Keratinocyte (primary cell): ENCODE results near the gene NOTCH1. TPM values are rescaled to one million over a fixed set of nuclear protein-coding genes. Genes with fewer than 3 reads are reported as not detected.

Source experiments
- DNase-seq: peaks from one replicate; pipeline ENCODE4 v3.0.0-alpha.2; 2011; ENCODE audit warnings: low read depth, missing footprints, low spot score
- FAIRE-seq: peaks from 2 replicates; lab custom pipeline; 2011; peaks lifted over from hg19 to GRCh38; lab: Jason Lieb, UNC
- H2AFZ ChIP-seq: 2 replicates; pipeline ENCODE4 v1.6.0; 2012; ENCODE audit warnings: low read length, control low read depth, inconsistent platforms; ENCODE audit not compliant: control insufficient read depth
- H3K27ac ChIP-seq: 2 replicates; pipeline ENCODE4 v1.5.1; 2011; ENCODE audit warnings: low read length; ENCODE audit not compliant: control insufficient read depth, insufficient read depth
- H3K27me3 ChIP-seq: 3 replicates; pipeline ENCODE4 v1.6.0; 2011; ENCODE audit warnings: low read length; ENCODE audit not compliant: control insufficient read depth, insufficient read depth; ENCODE audit errors: extremely low read depth
- H3K36me3 ChIP-seq, 2 experiments: 2 replicates in 1 of 2; 3 replicates in 1 of 2; pipeline ENCODE4 v1.5.1; 2011; ENCODE audit warnings: low read length in 2 of 2, mild to moderate bottlenecking in 1 of 2; ENCODE audit not compliant: control insufficient read depth in 2 of 2, insufficient read depth in 2 of 2; ENCODE audit errors: extremely low read depth in 1 of 2
- H3K4me1 ChIP-seq: 3 replicates; pipeline ENCODE4 v1.5.1; 2011; ENCODE audit warnings: low read length; ENCODE audit not compliant: control insufficient read depth, insufficient read depth; ENCODE audit errors: extremely low read depth
- H3K4me2 ChIP-seq: 3 replicates; pipeline ENCODE4 v1.6.0; 2011; ENCODE audit warnings: low read depth, low read length; ENCODE audit not compliant: control insufficient read depth, insufficient read depth; ENCODE audit errors: extremely low read depth
- H3K4me3 ChIP-seq, 3 experiments: fragments of 200-600 bp in 1 of 3; sonication (generic) in 1 of 3; 2 replicates in 2 of 3; 3 replicates in 1 of 3; pipeline ENCODE4 v1.5.1; 2011 to 2016; ENCODE audit warnings: low read length in 3 of 3, mild to moderate bottlenecking in 3 of 3, control low read depth in 2 of 3, inconsistent platforms in 1 of 3, low read depth in 1 of 3, mixed read lengths in 1 of 3, mixed run types in 1 of 3, moderate library complexity in 1 of 3; ENCODE audit not compliant: control insufficient read depth in 2 of 3, insufficient read depth in 2 of 3; ENCODE audit errors: extremely low read depth in 1 of 3
- H3K79me2 ChIP-seq: 2 replicates; pipeline ENCODE4 v1.6.0; 2012; ENCODE audit warnings: low read length; ENCODE audit not compliant: control insufficient read depth, insufficient read depth
- H3K9ac ChIP-seq: 3 replicates; pipeline ENCODE4 v1.6.0; 2011; ENCODE audit warnings: low read length; ENCODE audit not compliant: control insufficient read depth, insufficient read depth; ENCODE audit errors: extremely low read depth
- H3K9me1 ChIP-seq: 3 replicates; pipeline ENCODE4 v1.6.0; 2011; ENCODE audit warnings: low read length; ENCODE audit not compliant: control insufficient read depth, insufficient read depth; ENCODE audit errors: extremely low read depth
- H3K9me3 ChIP-seq: 2 replicates; pipeline ENCODE4 v1.5.1; 2012; ENCODE audit warnings: low read depth, low read length; ENCODE audit not compliant: control insufficient read depth
- H4K20me1 ChIP-seq: 3 replicates; pipeline ENCODE4 v1.6.0; 2011; ENCODE audit warnings: low read length; ENCODE audit not compliant: control insufficient read depth, insufficient read depth; ENCODE audit errors: extremely low read depth
- EZH2 ChIP-seq: IDR thresholded peaks from one replicate; pipeline ENCODE4 v1.6.1; 2012; ENCODE audit warnings: inconsistent platforms, mild to moderate bottlenecking, low read length, moderate library complexity
- dilution Hi-C: fragments of 300-500 bp; cut with MboI; formaldehyde crosslinking; loops from one replicate; pipeline ENCODE4 v1.7.0; 2020; ENCODE audit warnings: low sequenced_read_pairs; ENCODE audit not compliant: extremely low pct_ligation_motif_present
- polyA plus RNA-seq, 5 experiments: library from polyadenylated mRNA; depleted of rRNA in 3 of 5; stranded (reverse) in 3 of 5; stranded (forward) in 1 of 5; unstranded in 1 of 5; fragments of >200 nt; gene quantifications; 1 replicate in 1 of 5; 2 replicates in 3 of 5; 3 replicates in 1 of 5; pipeline versions ENCODE4 v1.2.1 to v1.2.3, GENCODE V29; 2011 to 2012; ENCODE audit warnings: missing spikeins in 2 of 5, low read depth in 1 of 5, low replicate concordance in 1 of 5
- TF ChIP-seq, protein P1 (sequence below), 3 experiments: IDR thresholded peaks in 1 of 3; conservative IDR thresholded peaks in 1 of 3; optimal IDR thresholded peaks in 1 of 3; 2 replicates in 2 of 3; 3 replicates in 1 of 3; pipeline versions ENCODE3 to v1.5.1; 2011; ENCODE audit warnings: low read length in 3 of 3, mild to moderate bottlenecking in 3 of 3, moderate library complexity in 2 of 3, control low read depth in 1 of 3, inconsistent platforms in 1 of 3; ENCODE audit not compliant: insufficient read depth in 2 of 3; ENCODE audit errors: extremely low read depth in 1 of 3

Gene NOTCH1
- polyA plus RNA-seq, 1 donor (not counting 4 experiments of a cell fraction or from before 2014, with no cell fraction given): 6.1 TPM

GRCh38 chr9:136562746-136563495 is 17.1 kb upstream of the NOTCH1 start:
- dilution Hi-C loops: no loop called here
- no peak for FAIRE-seq
- peaks cover 14% of the 10 kb centered on the region for H3K4me1 ChIP-seq

DNA sequence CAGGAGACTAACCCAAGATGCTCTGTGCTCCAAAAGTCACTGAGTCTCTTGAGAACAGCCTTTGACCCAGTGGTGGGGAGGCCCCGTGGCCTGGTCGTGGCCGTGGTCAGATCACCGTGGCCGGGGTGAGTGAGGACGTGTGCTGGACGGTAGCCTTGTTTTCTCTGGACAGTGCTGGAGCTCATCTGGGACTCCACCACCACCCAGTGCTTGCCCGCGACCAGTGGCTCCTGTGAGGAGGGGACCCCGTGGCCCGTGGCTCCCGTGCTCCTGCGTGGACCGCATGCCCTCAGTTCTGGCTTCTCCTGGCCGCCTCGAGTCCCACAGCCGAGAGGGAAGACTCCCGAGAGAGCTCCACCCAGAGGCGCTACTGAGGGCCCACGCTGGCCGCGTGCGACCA is 15.9 kb upstream of the NOTCH1 start:
- no peak overlapping the region for H3K4me3 ChIP-seq
- H3K36me3 ChIP-seq: no peaks in the 10 kb centered on the region
- no peak overlapping the region for H3K4me2 ChIP-seq
- no peaks in the 10 kb centered on the region for H3K79me2 ChIP-seq
- DNase-seq (no peak), FAIRE-seq (no peak)
- TF ChIP-seq, protein P1, sequence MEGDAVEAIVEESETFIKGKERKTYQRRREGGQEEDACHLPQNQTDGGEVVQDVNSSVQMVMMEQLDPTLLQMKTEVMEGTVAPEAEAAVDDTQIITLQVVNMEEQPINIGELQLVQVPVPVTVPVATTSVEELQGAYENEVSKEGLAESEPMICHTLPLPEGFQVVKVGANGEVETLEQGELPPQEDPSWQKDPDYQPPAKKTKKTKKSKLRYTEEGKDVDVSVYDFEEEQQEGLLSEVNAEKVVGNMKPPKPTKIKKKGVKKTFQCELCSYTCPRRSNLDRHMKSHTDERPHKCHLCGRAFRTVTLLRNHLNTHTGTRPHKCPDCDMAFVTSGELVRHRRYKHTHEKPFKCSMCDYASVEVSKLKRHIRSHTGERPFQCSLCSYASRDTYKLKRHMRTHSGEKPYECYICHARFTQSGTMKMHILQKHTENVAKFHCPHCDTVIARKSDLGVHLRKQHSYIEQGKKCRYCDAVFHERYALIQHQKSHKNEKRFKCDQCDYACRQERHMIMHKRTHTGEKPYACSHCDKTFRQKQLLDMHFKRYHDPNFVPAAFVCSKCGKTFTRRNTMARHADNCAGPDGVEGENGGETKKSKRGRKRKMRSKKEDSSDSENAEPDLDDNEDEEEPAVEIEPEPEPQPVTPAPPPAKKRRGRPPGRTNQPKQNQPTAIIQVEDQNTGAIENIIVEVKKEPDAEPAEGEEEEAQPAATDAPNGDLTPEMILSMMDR (optimal IDR thresholded peaks at IDR 0.05 in 1 of 3, IDR thresholded peaks at IDR 0.05 in 1 of 3, conservative IDR thresholded peaks at IDR 0.05 in 1 of 3; ENCODE audit: extremely low read depth in 1 of 3, insufficient read depth in 2 of 3, low read length in 3 of 3): no peak
- no peak for TF ChIP-seq EZH2
- no peaks in the 10 kb centered on the region for H3K9me1 ChIP-seq
- dilution Hi-C loops: no loop called here
- peaks cover 7% of the 10 kb centered on the region for H3K4me1 ChIP-seq
- no peak overlapping the region for H3K27ac ChIP-seq
- no peak overlapping the region for H3K9ac ChIP-seq
- no peak overlapping the region for H2AFZ ChIP-seq
- H3K9me3 ChIP-seq: peaks cover 5% of the 10 kb centered on the region
- H4K20me1 ChIP-seq: no peaks in the 10 kb centered on the region
- H3K27me3 ChIP-seq: no peaks in the 10 kb centered on the region

More at GRCh38 chr9:136562746-136563495, 17.1 kb upstream of the NOTCH1 start:
- Histone ChIP-seq H3K4me2 (no peak overlapping the region), H3K9me3 (peaks cover 5% of the 10 kb centered on the region), H3K79me2 (no peaks in the 10 kb centered on the region), H3K27me3 (no peaks in the 10 kb centered on the region), H3K9ac (no peak overlapping the region), H3K27ac (no peak overlapping the region), H3K4me3 (no peak overlapping the region), H2AFZ (no peak overlapping the region), H3K36me3 (no peaks in the 10 kb centered on the region), H3K9me1 (no peaks in the 10 kb centered on the region), H4K20me1 (no peaks in the 10 kb centered on the region)
- TF ChIP-seq, protein P1 (optimal IDR thresholded peaks at IDR 0.05 in 1 of 3, IDR thresholded peaks at IDR 0.05 in 1 of 3, conservative IDR thresholded peaks at IDR 0.05 in 1 of 3; ENCODE audit: extremely low read depth in 1 of 3, insufficient read depth in 2 of 3, low read length in 3 of 3): no peak
- TF ChIP-seq EZH2: no peak
- no peak for DNase-seq
